NCI-H748 treated with DMSO at 0.1 percent for 48 hours (cell line): ENCODE measurements around the gene TDO2.
"Not testable (repeated sequence)": the region's sequence is repeated elsewhere in the genome, so short reads cannot be mapped to it uniquely, and the experiment has no call there.

Experiments
- DNase-seq: peaks from one replicate; lab custom pipeline; 2025; lab: John Stamatoyannopoulos, UW

Gene TDO2

DNA sequence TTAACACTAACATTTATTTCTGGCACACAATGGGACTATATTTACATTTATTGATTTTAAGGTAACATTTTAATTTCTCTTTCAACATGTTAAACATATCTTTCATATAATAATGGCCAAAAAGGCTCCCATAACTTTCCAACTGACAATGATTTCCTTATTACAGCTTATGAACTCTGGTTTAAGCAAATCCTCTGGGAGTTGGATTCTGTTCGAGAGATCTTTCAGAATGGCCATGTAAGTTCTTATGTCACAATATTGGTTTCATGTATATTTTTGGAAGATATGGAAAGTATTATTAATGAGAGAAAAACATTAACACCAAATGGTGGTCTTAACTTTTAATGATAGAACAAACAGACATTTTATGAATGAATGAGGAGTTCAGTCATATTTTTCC lies 4.1 kb downstream of the TDO2 start:
- DNase-seq = no peak

DNA sequence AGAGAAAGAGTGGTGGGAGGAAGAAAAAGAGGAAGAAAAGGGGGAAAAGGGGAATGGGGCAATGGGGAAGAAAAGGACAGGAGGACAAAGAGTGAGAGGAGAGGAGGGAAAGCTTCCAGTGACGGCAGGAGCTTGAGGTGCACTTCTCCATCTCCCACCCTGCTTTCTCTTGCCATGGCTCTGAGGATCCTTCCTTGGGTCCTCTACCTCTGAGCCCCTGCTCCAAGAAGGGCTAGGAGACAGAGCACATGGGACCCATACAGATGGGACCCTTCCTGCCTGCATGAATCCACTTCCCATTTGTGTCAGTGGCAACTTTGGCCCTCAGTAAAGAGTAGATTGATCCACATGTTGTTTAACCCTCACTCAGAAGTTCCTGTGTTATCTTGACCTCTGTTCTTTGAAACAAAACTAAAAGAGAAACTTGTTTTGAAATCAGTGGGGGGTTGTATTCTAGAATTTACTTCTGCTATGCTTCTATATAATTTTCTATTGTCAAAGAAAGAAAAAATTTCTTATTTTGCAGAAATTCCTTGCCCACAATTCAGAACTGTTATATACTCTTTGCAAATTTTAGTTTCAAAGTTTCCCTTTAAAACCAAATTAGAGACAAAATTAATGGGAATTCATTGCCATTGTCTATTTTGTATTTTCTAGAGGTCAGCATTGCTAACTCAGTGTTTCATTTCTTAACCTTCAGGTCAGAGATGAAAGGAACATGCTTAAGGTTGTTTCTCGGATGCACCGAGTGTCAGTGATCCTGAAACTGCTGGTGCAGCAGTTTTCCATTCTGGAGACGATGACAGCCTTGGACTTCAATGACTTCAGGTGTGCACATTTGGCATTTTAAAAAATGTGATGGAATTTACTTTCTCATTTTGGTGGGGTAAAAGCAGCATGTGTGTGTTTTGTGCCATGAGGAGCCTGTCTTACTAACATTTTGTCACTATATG lies 5.0 kb downstream of the TDO2 start:
- DNase-seq = no peak

DNA sequence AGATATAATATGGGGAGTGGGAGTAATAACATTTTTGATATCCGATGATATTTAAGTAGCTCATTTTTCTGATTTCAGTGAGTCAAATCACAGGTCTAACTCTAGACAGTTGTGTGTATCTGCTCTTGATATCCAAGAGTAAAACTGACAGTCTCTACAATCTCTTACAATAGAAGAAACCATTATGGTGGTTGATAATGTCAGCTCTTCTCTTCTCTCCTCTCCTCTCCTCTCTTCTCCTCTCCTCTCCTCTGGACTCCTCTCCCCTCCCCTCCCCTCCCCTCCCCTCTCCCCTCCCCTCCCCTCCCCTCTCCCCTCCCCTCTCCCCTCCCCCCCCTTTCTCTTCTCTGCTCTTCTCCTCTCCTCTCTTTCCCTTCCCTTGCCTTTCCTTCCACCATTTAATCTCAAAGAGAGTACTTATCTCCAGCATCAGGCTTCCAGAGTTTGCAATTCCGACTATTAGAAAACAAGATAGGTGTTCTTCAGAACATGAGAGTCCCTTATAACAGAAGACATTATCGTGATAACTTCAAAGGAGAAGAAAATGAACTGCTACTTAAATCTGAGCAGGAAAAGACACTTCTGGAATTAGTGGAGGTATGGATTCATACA lies 6.2 kb downstream of the TDO2 start:
- no peak for DNase-seq

DNA sequence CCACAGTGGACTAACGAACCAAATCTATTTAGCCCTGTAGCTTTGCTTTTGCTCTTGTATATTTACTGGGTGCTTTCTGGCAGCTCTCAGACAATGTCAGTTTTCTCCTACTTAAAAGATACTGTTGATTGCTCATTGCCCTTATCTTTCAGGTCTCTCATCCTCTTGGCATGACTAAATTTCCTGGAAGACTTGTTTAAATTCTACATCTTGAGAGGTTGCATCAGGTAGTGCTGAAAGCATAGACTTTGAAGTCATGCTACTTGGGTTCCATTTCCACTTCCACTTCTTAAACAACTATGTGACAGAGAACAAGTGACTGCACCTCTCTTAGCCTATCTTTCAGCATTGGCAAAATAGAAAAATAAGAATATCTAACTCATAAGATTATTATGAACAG lies 8.4 kb downstream of the TDO2 start:
- DNase-seq = no peak

DNA sequence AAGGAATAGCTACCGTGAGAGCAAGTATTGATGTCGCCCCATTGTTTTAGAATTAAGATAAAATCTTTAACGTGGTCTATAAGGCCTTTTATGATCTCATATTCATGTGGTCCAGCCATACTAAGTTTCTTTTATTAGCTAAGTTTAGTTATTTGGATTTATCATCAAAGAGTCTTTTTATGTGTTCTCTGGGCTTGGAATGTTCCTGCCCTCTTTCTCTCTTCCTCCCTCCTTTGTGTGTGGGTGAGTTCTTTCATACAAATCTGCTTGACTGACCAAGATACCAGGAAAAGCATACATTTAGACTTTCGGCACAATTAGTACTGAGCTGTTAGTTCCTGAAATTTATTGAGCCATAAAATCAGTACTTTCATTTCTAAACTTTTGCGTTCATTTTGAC lies 11.3 kb downstream of the TDO2 start:
- no peak for DNase-seq

DNA sequence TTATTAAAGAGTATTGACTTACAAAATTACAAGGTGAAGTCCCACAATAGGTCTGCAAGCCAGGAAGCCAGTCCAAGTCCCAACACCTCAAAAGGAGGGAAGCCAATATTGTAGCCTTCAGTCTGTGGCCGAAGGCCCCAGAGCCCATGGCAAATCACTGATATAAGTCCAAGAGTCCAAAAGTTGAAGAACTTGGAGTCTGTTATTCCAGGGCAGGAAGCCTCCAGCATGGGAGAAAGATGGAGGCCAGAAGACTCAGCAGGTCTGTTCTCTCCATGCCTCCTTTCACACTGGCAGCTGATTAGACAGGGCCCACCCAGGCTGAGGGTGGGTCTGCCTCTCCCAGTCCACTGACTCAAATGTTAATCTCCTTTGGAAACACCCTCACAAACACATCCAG lies 18.1 kb downstream of the TDO2 start:
- DNase-seq = no peak

DNA sequence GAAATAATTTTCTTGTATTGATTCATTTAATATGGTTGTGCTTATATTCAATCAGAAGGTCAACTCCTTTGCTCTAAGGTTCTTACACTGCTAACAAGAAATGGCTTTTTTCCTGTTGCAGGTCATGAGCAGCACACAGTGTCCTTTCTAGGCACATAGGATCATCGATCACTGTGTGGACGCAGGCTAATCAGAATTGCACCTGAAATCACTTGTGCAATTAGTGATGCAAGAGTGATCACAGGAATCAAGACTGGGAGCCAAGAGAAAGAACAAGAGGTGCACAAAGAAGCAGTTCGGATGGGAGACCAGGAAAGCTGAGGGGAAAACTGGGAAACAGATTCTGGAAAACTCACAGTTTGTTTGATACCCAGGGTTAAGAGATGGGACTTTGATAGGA lies 21.1 kb downstream of the TDO2 start:
- DNase-seq = no peak

DNA sequence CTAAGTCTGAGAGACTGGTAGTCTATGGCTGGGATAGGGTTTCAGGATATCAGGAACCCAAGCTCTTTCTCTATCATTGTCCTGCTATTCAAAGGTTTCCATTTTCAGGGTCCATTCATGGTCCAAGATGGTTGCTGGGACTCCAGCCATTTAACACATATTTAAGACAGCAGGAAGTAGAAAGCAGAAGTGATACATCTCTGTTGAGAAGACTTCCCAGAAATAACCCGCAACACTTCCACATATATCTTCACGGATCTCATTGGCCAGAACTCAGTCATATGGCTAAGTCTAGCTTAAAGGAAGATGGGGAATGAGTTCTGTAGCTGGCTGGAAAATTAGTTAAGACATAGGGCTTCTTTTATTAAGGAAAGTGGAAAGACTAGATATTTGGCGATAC lies 26.3 kb downstream of the TDO2 start:
- no peak for DNase-seq

DNA sequence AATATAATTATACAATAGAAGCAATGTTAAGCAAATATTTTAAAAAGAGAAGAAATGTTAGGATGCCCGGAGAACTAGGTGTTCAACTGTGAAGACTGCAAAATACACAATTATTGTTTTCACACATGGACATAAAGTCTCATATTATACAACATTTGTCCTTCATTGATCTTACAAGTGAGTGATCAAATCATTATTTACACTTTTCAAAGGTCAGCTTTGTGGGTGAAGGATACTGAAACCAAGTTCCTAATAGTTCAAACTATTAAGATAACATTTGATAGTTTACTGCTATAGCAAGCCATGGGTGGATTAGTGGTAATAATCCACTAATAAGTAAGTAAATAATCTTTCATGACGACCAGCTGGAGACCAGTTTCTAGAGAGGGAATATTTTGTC lies 26.8 kb downstream of the TDO2 start:
- no peak for DNase-seq

DNA sequence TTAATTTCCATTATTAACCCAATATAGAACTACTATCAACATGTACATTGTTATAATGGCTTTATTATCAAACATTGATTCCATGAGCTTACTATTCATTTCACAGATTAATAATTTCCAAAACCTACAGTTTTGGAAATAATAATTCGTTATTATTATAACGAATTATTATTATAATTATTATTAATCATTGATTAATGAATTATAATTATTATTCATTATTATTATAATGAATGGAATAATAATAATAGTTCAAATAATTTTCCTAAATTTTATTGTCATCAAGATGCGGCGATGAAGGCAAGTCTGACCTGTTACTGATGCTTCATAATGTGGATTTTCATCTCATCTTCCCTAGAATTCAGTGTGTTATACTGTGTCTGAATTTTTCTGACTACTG lies 28.1 kb downstream of the TDO2 start:
- DNase-seq = no peak

DNA sequence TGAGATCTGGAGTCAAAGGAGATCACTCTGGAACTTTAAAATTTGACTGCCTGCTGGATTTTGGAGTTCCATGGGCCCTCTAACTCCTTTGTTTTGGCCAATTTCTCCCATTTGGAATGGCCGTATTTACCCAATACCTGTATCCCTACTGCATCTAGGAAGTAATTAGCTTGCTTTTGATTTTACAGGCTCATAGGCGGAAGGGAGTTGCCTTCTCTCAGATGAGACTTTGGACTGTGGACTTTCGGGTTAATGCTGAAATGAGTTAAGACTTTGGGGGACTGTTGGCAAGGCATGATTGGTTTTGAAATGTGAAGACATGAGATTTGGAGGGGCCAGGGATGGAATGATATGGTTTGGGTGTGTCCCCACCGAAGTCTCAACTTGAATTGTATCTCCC lies 31.1 kb downstream of the TDO2 start:
- DNase-seq = not testable (repeated sequence)

DNA sequence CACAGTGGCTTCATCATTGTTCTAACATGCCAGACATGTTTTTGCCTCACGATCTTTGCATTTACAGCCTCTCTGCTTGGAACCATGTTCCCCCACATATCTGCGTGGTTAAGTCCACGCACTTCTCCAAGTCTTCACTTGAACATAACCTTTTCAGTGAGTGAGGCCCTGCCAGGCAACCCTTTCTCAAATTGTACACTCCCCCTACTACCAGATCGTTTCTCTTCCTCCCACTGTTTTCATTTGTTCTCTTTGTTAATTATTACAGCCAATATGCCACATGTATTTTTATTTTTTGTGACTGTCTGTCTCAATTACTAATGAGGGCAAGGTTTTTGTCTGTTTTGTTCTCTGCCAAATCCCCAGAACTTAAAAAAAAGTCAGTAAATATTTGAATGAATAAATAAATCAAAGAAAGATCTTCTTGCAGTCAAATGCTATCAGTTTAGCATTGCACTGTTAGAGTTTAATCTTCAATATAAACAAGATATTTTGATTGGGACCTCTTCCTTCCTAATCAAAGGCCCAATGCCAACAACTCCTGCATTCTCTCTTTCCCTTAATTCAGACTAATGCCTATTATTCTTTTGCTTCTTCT lies 32.0 kb downstream of the TDO2 start:
- no peak for DNase-seq

DNA sequence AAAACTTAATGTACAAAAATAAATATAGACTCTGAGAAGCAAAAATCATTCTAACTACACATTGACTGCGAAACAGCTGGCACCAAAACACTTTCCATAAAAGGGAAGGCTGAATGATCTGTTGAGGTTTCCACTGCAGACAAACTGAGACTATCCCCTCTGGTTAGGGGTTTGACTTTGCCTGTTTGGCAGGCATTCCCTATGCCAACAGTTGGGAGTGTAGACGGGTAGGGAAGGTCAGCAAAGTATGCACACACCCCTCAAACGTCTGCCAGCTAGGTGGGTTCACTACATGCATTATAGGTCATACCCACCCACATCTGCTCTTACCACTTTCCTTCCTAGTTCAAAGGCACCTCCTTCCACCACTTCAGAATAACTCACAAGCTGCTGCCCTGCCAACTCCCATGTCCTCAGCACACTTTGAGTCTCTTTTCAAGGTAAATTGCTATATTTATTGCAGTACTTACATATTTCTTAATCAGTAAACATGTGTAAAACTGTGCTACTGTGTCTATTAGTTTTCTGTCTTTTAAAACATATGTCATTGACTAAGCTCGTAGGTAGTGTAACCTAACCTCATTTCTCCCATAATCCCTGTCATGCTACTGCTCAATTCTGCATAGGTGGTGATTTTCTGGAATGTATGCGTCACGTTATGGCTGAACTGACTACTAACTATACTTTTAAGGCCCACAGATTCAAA lies 37.7 kb downstream of the TDO2 start:
- DNase-seq = no peak

DNA sequence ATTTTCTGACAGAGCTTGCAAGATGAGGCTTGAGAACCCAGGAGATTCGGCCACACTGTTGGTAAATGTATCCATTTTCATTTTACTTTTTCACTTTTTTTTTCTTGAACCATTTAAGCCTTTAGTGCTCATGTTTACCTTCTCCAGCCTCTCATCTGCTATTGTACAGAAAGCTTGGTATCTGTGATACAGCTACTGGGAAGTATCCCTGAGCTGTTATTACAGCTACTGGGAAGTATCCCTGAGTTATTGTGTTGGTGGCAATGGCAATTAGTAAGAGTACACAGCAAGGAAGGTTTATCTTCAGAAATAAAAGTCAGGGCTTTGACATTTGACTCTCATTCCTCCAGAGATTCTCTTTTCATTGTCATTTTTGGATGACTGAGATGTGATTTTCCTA lies 38.3 kb downstream of the TDO2 start:
- no peak for DNase-seq

DNA sequence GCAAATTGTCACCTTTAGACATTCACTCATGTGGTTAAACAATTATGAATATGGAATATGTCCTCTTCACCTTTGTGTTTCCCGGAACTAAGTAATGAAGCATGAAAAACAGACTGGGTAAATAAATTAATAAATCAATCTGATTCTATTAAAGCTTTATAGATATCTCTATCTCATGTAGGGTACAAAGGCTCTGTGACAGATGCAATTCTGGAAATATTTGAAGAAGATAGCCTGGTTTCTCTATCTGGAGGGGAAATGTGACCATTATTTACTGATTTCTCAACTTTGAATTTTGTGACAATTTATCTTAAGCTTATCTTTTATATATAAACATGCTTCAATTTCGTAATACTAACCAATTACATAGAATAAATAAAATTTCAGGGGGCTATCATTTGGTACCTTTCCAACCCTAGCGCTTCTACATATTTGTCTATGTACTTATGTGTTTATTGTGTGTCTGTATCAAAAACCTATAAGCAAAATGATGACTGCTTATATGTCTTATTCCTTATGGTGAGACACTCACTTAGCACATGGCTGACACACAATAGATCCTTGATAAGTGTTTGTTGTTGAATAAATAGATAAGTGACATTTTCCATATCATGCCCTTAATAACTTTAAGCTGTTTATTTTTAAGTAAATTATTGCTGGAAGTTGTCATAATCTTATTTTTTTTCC lies 40.3 kb downstream of the TDO2 start:
- no peak for DNase-seq

DNA sequence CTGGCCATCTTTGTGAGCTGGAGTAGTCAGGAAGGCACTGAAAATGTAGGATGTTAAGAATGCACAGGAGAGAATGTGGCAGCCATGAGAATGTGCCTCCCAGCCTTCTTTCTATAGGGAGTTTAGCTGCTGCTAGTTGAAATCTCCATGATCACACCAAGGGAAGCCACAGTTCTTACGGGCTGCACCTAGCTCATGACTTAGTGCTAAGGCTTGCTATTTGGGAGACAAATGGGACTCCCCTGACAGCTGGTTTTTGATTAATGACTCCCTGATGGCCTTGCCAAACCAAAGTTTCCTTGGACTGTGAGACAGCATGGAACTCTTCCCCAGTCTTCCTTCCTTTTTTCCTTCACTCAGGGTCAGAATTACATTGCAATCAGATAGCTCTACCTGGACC lies 41.0 kb downstream of the TDO2 start:
- DNase-seq = no peak

DNA sequence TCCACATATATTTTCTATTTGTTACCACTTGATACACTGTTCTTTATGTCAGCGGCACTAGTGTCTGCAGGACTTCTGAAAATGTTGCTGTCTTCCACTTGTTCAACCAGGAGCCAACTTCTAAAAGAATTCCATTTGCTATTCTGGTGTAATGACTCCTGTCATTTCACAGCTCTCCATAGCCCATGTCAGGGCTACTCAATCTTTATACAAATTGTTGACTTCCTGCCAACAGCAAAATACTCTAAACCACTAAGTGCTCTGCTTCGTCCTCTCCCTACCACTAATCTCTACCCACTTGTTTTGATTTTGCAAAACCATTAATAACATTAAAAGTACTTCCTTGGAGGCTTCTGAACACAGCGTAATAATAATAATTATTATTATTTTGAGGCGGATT lies 43.0 kb downstream of the TDO2 start:
- no peak for DNase-seq

DNA sequence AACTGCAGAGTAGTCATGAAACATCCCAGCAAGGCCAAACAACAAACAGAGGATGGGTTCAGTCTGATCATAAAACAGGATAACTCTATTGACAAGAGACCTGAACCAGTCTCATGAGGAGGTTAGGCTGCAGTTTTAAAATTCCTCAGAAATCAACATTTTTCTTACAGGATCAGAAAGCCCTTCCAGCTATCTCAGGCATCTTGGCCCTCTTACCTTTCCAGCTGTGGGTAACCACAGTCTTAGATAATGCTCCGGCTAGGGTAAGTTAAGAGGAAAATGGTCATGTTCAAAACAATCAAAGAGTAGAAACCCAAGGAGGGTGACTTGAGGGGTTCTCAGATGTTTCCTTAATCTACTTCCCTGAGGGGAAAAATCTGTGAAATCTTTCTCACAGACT lies 45.0 kb downstream of the TDO2 start:
- no peak for DNase-seq

DNA sequence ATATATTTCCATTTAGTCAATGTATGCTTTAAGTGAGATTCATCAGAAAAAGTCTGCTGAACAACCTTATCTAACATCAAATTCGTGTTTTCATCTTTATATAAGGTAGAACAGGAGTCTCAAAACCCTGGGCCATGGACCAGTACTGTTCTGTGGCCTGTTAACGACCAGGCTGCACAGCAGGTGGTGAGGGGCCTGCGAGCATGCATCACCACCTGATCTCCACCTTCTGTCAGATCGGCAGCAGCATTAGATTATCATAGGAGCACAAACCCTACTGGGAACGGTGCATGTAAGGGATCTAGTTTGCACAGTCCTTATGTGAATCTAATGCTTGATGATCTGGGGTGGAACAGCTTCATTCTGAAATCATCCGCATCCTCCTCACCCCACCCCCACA lies 47.0 kb downstream of the TDO2 start:
- no peak for DNase-seq

DNA sequence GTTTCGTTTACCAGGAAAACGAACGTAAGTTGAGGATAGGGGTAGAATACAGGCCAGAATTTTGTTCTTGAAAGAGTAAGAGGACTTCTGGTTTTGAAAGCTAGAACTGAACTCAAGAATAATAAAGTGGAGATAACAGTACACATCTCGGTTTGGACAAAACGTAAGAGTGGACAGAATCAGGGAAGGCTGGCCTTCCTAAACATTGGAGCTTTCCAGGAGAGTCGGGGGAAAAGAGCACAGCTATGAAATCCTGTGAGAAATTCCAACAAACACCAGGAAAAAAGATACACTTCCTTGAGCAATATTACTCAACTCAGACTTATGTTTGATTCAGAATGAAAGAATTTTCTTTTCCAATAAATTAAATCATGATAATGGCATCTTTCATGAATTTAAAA lies 49.0 kb downstream of the TDO2 start:
- no peak for DNase-seq

DNA sequence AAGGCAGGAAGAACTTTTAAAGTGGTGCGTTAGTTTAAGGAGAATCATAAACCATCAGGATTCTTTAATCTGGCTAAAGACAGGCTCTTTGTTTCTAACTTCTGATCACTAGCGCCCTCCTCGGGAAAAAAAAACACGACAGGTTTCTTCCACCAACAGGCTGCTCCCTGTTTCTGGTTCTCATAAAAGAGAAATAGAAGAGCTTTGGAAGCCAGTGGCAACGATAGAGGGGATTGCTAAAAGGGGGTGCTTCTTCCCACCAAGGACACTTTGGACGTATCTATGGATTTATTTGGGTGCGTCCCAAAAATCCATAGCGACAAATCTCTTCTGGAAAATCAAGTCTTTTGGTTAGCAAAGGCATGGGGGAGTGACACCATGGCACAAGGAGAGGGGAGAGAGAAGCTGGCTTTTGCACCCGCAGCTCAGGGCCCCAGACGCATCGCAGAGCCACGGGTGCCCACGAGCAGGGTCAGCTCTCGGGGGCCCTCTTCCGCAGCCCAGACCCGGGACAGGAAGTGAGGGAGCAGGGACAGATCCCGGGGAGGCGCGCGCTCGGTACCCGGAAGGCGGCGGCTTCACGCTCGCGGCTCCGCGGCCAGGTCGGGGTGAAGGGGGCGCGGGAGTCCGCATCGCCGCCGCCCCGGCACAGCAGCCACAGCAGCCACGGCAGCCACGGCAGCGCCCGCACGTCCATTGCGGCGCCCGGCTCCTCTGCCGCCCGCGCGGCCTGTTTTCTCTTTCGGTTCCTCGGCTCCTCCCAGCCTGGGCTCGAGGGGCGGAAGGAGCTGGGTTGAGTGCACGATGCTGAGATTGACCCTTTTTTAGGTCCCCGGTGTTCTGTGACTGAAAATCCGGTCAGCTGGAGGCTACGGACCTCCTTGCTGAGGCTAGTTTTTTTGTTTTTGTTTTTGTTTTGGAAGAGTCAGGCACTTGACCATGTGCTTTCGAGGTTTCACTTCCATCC lies 49.9 kb downstream of the TDO2 start, which contains the start of gene CTSO:
TSS of gene CTSO (minus strand) at position 716 of the 967 bp plus-strand sequence. CDS start at position 697, 19 bp downstream.
- DNase-seq = peak; percentile 69
